ENCODE results near the gene SRGAP3. TPM values are rescaled to one million over a fixed set of nuclear protein-coding genes. Genes with fewer than 3 reads are reported as not detected.

The SRGAP3 gene
- total RNA-seq, 5 donors from 2014 or later (not counting 1 experiment from before 2014, with no cell fraction given): 1.4 to 4.4 (median 2.8) TPM

DNA sequence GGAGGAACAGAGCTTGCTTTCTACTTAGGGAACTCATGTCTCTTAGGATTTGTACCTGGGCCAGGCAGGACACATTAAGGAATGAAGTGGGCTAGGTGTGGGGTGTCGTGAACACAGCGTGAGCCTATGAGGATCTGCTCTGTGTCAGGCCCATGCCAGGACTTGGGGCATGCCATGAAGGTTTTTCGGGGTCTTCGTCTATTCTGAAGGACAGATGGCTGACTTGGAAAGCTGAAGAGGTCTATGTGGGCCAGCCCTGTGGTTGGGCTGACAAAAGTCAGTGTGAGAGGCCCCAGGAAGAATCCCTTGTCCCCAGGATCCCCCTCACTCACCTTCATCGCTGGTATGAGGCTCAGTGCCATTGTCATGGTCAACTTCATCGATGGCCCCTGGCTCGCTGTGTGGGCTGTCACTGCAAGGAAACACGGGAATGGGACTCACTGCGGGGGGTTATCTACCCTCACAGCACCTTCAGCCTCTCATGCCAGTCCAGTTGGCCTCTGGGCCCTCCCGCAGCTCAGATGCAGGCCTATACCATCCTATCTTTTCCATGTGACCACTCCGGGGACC, 239.4 kb downstream of the SRGAP3 start:
- Mint-ChIP-seq H3K27me3 (peaks cover 0 to under 1% of the 10 kb centered on the region in 2 donors), H3K4me1 (peaks cover 13 to 16% (median 13%) of the 10 kb centered on the region in 3 donors), H3K36me3 (peaks cover 3% of the 10 kb centered on the region), H3K9me3 (no peaks in the 10 kb centered on the region), H3K27ac (no peak overlapping the region), H3K4me3 (no peak overlapping the region)
- Histone ChIP-seq H3K36me3 (ENCODE audit: control insufficient read depth in 2 of 2, extremely low read depth in 1 of 2, insufficient read depth in 1 of 2, low read length in 1 of 2) (peaks cover 0 to 7% of the 10 kb centered on the region in 2 donors), H3K9me3 (no peaks in the 10 kb centered on the region), H3K4me1 (ENCODE audit: control insufficient read depth in 1 of 2, extremely low read depth in 1 of 2, insufficient read depth in 2 of 2, low read length in 2 of 2) (peaks cover 0 to 5% of the 10 kb centered on the region in 2 experiments), H3K4me3 (ENCODE audit: control insufficient read depth in 1 of 2, extremely low read depth in 1 of 2, low read length in 1 of 2) (no peak overlapping the region), H3K27ac (ENCODE audit: low read length) (no peak overlapping the region), H3K27me3 (replicated peaks in 1 of 2; ENCODE audit: control insufficient read depth in 2 of 2, extremely low read depth in 1 of 2, insufficient read depth in 2 of 2, low read length in 1 of 2) (no peaks in the 10 kb centered on the region)
- WGBS (ENCODE audit: insufficient coverage): 85% methylated on average over 11 of the region's 11 CpGs
- ChIA-PET POLR2A (no interaction called here), CTCF (no interaction called here)
- DNase-seq: no peak
- ATAC-seq (replicated peaks in 1 of 4): no peak

DNA sequence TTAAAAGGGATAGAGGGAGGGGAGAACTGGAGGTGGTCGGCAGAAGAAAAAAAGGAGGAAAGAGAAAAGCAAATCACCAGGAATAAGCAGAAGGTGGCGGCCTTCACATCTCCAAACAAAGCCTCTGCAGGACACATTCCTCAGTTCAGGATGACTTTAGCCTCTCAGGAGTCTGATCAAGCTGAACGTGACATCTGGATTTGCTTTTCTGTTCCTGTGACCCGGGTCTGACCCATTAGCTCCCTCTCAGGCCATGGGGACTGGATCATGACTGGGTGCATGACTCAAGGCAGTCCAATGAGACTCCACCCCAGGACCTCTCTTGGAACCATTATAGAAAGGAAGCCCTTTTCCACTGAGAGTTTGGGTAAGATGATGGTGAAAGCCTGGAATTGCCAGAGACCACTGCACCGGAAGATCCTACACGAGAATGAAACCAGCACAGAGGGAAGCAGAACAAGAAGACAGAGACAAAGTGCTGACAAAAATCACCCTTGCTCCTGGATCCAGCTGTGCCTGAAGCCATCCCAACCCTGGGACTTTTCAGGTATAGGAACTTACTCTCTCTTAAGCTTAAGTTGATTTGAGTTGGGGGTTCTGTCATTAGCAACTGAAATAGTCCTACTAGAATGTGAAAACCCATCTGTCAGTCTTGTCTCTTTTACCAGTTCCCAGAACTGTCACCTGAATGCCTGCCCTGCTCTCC, 240.7 kb downstream of the SRGAP3 start:
- H3K4me1 ChIP-seq (ENCODE audit: control insufficient read depth in 1 of 2, extremely low read depth in 1 of 2, insufficient read depth in 2 of 2, low read length in 2 of 2): peaks cover 0 to 5% of the 10 kb centered on the region in 2 experiments
- H3K27me3 ChIP-seq (replicated peaks in 1 of 2; ENCODE audit: control insufficient read depth in 2 of 2, extremely low read depth in 1 of 2, insufficient read depth in 2 of 2, low read length in 1 of 2): no peaks in the 10 kb centered on the region
- no peak overlapping the region for H3K4me3 ChIP-seq (ENCODE audit: control insufficient read depth in 1 of 2, extremely low read depth in 1 of 2, low read length in 1 of 2)
- Mint-ChIP-seq H3K27ac (no peak overlapping the region), H3K4me1 (peaks cover 13 to 16% (median 13%) of the 10 kb centered on the region in 3 donors), H3K9me3 (no peaks in the 10 kb centered on the region), H3K36me3 (peaks cover 2% of the 10 kb centered on the region), H3K4me3 (no peak overlapping the region), H3K27me3 (no peaks in the 10 kb centered on the region)
- H3K36me3 ChIP-seq (ENCODE audit: control insufficient read depth in 2 of 2, extremely low read depth in 1 of 2, insufficient read depth in 1 of 2, low read length in 1 of 2): peaks cover 0 to 7% of the 10 kb centered on the region in 2 donors
- WGBS (ENCODE audit: insufficient coverage): 82% methylated on average over 5 of the region's 6 CpGs
- CTCF ChIA-PET: no interaction called here
- POLR2A ChIA-PET: interaction anchor here in 1 of 2 donors (0.6 kb wide), 1 partner anchor 226 kb away, joined by 4 read pairs; no protein-coding TSS in a partner anchor
- ATAC-seq (replicated peaks in 1 of 4) (no peak), DNase-seq (no peak)
- H3K27ac ChIP-seq (ENCODE audit: low read length): no peak overlapping the region
- no peaks in the 10 kb centered on the region for H3K9me3 ChIP-seq

DNA sequence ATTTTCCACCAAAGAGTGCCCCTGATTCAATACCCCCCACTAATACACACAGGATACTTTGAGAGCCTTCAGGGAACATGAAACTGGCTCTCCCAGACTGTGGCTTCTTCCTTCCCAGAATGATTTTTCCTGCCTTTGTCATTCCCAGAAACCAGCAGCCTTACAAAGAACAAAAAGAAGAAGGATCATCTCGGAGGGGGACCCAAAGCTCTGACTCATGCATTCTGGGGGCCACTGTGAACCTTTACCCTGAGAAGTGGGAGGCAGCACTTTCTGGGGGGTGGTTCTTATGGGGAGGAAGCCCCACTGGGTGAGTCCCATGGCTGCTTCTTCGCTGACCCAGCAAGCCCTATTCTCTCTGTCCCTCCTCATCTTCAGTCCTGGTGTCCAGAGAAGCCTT, 241.5 kb downstream of the SRGAP3 start:
- no peak for DNase-seq
- ChIA-PET CTCF (no interaction called here), POLR2A (interaction anchor here in 1 of 2 donors (0.6 kb wide), 1 partner anchor 227 kb away, joined by 4 read pairs; no protein-coding TSS in a partner anchor)
- Mint-ChIP-seq H3K4me1 (peaks cover 13 to 15% (median 13%) of the 10 kb centered on the region in 3 donors), H3K4me3 (no peak overlapping the region), H3K9me3 (no peaks in the 10 kb centered on the region), H3K36me3 (no peaks in the 10 kb centered on the region), H3K27me3 (no peaks in the 10 kb centered on the region), H3K27ac (no peak overlapping the region)
- no peak for ATAC-seq (replicated peaks in 1 of 4)
- no peak overlapping the region for H3K4me3 ChIP-seq (ENCODE audit: control insufficient read depth in 1 of 2, extremely low read depth in 1 of 2, low read length in 1 of 2)
- H3K4me1 ChIP-seq (ENCODE audit: control insufficient read depth in 1 of 2, extremely low read depth in 1 of 2, insufficient read depth in 2 of 2, low read length in 2 of 2): peaks cover 0 to 5% of the 10 kb centered on the region in 2 experiments
- H3K9me3 ChIP-seq: no peaks in the 10 kb centered on the region
- no CpG with 5 or more reads among the region's 2 CpGs for WGBS (ENCODE audit: insufficient coverage)
- no peaks in the 10 kb centered on the region for H3K27me3 ChIP-seq (replicated peaks in 1 of 2; ENCODE audit: control insufficient read depth in 2 of 2, extremely low read depth in 1 of 2, insufficient read depth in 2 of 2, low read length in 1 of 2)
- H3K27ac ChIP-seq (ENCODE audit: low read length): no peak overlapping the region
- H3K36me3 ChIP-seq (ENCODE audit: control insufficient read depth in 2 of 2, extremely low read depth in 1 of 2, insufficient read depth in 1 of 2, low read length in 1 of 2): peaks cover 0 to 2% of the 10 kb centered on the region in 2 donors

DNA sequence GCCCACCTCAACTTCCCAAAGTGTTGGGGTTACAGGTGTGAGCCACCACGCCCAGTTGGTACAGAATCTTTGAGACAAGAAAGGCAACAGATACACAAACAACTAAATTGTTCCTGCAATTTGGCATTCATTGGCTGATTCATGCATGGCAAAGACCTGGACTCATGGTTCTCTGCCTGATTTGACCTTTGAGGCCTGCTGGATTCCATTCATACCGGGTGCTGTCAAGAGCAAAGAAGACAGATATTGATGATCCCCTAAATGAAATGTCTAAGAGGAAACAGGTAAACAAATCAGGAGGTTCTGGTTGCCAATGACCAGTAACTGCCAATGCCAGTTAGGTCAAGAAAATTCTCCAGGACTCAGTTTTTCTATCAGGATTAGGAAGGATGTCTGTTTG, 242.2 kb downstream of the SRGAP3 start:
- CTCF ChIA-PET: no interaction called here
- peaks cover 8 to 10% (median 8%) of the 10 kb centered on the region in 3 donors for H3K4me1 Mint-ChIP-seq

DNA sequence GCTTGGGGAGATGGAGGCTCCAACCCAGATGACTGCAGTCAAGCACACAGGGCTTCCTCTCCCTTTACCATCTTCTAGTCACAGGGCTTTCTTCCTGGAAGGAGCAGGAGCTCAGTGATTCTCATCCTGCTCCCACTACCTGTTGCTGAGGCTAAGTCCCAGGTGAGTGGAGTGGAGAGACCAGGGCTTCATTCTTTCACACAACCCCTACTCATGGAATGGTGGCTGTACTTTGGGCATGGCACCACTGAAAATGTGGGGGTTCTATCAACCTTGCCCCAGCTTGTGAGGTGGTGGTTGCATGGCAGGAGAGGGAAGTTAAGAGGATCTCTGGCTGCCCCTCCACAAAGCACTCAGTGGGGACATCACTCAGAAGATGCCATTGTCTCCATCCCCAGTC, 249.4 kb downstream of the SRGAP3 start:
- Histone ChIP-seq H3K36me3 (ENCODE audit: control insufficient read depth in 2 of 2, extremely low read depth in 1 of 2, insufficient read depth in 1 of 2, low read length in 1 of 2) (no peaks in the 10 kb centered on the region), H3K27me3 (replicated peaks in 1 of 2; ENCODE audit: control insufficient read depth in 2 of 2, extremely low read depth in 1 of 2, insufficient read depth in 2 of 2, low read length in 1 of 2) (no peaks in the 10 kb centered on the region), H3K4me1 (ENCODE audit: control insufficient read depth in 1 of 2, extremely low read depth in 1 of 2, insufficient read depth in 2 of 2, low read length in 2 of 2) (no peaks in the 10 kb centered on the region), H3K9me3 (no peaks in the 10 kb centered on the region), H3K27ac (ENCODE audit: low read length) (no peak overlapping the region), H3K4me3 (ENCODE audit: control insufficient read depth in 1 of 2, extremely low read depth in 1 of 2, low read length in 1 of 2) (no peak overlapping the region)
- H3K27ac Mint-ChIP-seq: no peak overlapping the region
- ChIA-PET CTCF (interaction anchor here in 1 of 2 donors (1.1 kb wide), 1 partner anchor 303 kb away, joined by 3 read pairs; no protein-coding TSS in a partner anchor), POLR2A (no interaction called here)
- no peaks in the 10 kb centered on the region for H3K9me3 Mint-ChIP-seq
- DNase-seq (no peak), ATAC-seq (replicated peaks in 1 of 4) (no peak)
- no peaks in the 10 kb centered on the region for H3K4me1 Mint-ChIP-seq
- H3K27me3 Mint-ChIP-seq: no peaks in the 10 kb centered on the region
- H3K4me3 Mint-ChIP-seq: no peak overlapping the region
- H3K36me3 Mint-ChIP-seq: no peaks in the 10 kb centered on the region

More for the DNA sequence above, 242.2 kb downstream of the SRGAP3 start:
- no peaks in the 10 kb centered on the region for H3K9me3 Mint-ChIP-seq
- H3K27ac ChIP-seq (ENCODE audit: low read length): no peak overlapping the region
- H3K36me3 ChIP-seq (ENCODE audit: control insufficient read depth in 2 of 2, extremely low read depth in 1 of 2, insufficient read depth in 1 of 2, low read length in 1 of 2): peaks cover 0 to 2% of the 10 kb centered on the region in 2 donors
- ATAC-seq (replicated peaks in 1 of 4) (no peak), DNase-seq (no peak)
- POLR2A ChIA-PET: no interaction called here
- H3K4me3 ChIP-seq (ENCODE audit: control insufficient read depth in 1 of 2, extremely low read depth in 1 of 2, low read length in 1 of 2): no peak overlapping the region
- no peak overlapping the region for H3K4me3 Mint-ChIP-seq
- WGBS (ENCODE audit: insufficient coverage): 100% methylated on average over 1 of the region's 2 CpGs
- H3K9me3 ChIP-seq: no peaks in the 10 kb centered on the region
- peaks cover 0 to 2% of the 10 kb centered on the region in 2 experiments for H3K4me1 ChIP-seq (ENCODE audit: control insufficient read depth in 1 of 2, extremely low read depth in 1 of 2, insufficient read depth in 2 of 2, low read length in 2 of 2)
- H3K27me3 Mint-ChIP-seq: no peaks in the 10 kb centered on the region
- no peak overlapping the region for H3K27ac Mint-ChIP-seq
- no peaks in the 10 kb centered on the region for H3K36me3 Mint-ChIP-seq
- no peaks in the 10 kb centered on the region for H3K27me3 ChIP-seq (replicated peaks in 1 of 2; ENCODE audit: control insufficient read depth in 2 of 2, extremely low read depth in 1 of 2, insufficient read depth in 2 of 2, low read length in 1 of 2)

DNA sequence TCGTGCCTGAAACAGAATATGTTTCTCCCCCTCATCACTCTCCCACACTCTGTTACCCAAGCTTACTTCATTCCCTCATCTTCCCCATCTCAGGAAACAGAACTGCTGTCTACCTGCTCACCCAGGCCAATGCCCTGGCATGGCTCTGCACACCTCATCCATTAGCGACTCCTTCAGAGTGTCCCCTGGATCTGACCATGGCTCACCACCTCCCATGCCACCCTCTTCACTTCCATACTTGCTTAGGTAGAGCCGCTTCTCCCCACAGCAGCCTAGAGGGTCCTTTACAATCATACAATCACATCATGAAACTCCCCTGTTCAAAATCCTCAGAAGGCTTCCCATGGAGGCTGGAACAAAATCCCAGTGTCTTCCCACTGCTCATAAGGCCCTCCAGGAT, 252.3 kb downstream of the SRGAP3 start:
- H3K27ac ChIP-seq (ENCODE audit: low read length): no peak overlapping the region
- 58% methylated on average over 3 of the region's 3 CpGs for WGBS (ENCODE audit: insufficient coverage)
- no peaks in the 10 kb centered on the region for H3K27me3 ChIP-seq (replicated peaks in 1 of 2; ENCODE audit: control insufficient read depth in 2 of 2, extremely low read depth in 1 of 2, insufficient read depth in 2 of 2, low read length in 1 of 2)
- Mint-ChIP-seq H3K36me3 (no peaks in the 10 kb centered on the region), H3K4me3 (no peak overlapping the region), H3K27ac (no peak overlapping the region), H3K4me1 (no peaks in the 10 kb centered on the region), H3K9me3 (no peaks in the 10 kb centered on the region), H3K27me3 (no peaks in the 10 kb centered on the region)
- H3K4me1 ChIP-seq (ENCODE audit: control insufficient read depth in 1 of 2, extremely low read depth in 1 of 2, insufficient read depth in 2 of 2, low read length in 2 of 2): no peaks in the 10 kb centered on the region
- DNase-seq (no peak), ATAC-seq (replicated peaks in 1 of 4) (no peak)
- no peaks in the 10 kb centered on the region for H3K9me3 ChIP-seq
- no peaks in the 10 kb centered on the region for H3K36me3 ChIP-seq (ENCODE audit: control insufficient read depth in 2 of 2, extremely low read depth in 1 of 2, insufficient read depth in 1 of 2, low read length in 1 of 2)
- ChIA-PET CTCF (interaction anchor here in 1 of 2 donors (0.7 kb wide), 1 partner anchor 11 kb away, joined by 3 read pairs; no protein-coding TSS in a partner anchor), POLR2A (no interaction called here)
- no peak overlapping the region for H3K4me3 ChIP-seq (ENCODE audit: control insufficient read depth in 1 of 2, extremely low read depth in 1 of 2, low read length in 1 of 2)
